Retinal pigment epithelial cell (primary cell): Measurements from ENCODE around the gene KIF24.
"Not testable (repeated sequence)": the region's sequence is repeated elsewhere in the genome, so short reads cannot be mapped to it uniquely, and the experiment has no call there.

ENCODE experiments used
- DNase-seq: peaks from one replicate; pipeline ENCODE4 v3.0.0-alpha.2; 2010; ENCODE audit warnings: low read depth
- H3K4me3 ChIP-seq: 2 replicates; pipeline ENCODE4 v1.5.1; 2011; ENCODE audit warnings: mild to moderate bottlenecking, low read length, control low read depth, moderate library complexity
- TF ChIP-seq, protein P1 (sequence below): conservative IDR thresholded peaks from 2 replicates; pipeline ENCODE4 v1.5.1; 2011; ENCODE audit warnings: low read depth, low read length, control low read depth, inconsistent platforms

The KIF24 gene

GRCh38 chr9:34338665-34339385 lies 9.8 kb upstream of the KIF24 start:
- no peak overlapping the region for H3K4me3 ChIP-seq
- TF ChIP-seq, protein P1, sequence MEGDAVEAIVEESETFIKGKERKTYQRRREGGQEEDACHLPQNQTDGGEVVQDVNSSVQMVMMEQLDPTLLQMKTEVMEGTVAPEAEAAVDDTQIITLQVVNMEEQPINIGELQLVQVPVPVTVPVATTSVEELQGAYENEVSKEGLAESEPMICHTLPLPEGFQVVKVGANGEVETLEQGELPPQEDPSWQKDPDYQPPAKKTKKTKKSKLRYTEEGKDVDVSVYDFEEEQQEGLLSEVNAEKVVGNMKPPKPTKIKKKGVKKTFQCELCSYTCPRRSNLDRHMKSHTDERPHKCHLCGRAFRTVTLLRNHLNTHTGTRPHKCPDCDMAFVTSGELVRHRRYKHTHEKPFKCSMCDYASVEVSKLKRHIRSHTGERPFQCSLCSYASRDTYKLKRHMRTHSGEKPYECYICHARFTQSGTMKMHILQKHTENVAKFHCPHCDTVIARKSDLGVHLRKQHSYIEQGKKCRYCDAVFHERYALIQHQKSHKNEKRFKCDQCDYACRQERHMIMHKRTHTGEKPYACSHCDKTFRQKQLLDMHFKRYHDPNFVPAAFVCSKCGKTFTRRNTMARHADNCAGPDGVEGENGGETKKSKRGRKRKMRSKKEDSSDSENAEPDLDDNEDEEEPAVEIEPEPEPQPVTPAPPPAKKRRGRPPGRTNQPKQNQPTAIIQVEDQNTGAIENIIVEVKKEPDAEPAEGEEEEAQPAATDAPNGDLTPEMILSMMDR = no peak
- DNase-seq = no peak

DNA sequence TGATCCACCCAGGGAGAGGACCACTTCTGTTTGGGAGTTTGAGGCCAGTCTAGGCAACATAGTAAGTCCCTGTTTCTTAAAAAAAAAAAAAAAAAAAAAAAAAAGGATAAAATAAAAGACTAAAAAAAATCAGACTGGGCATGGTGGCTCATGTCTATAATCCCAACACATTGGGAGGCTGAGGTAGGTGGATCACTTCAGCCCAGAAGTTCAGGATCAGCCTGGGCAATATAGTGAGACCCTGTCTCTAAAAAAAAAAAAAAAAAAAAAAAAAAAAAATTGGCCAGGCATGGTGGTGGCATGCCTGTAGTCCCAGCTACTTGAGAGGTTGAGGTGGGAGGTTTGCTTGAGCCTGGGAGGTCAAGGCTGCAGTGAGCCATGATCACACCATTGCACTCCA lies 9.0 kb upstream of the KIF24 start:
- H3K4me3 ChIP-seq, DNase-seq: not testable (repeated sequence)

DNA sequence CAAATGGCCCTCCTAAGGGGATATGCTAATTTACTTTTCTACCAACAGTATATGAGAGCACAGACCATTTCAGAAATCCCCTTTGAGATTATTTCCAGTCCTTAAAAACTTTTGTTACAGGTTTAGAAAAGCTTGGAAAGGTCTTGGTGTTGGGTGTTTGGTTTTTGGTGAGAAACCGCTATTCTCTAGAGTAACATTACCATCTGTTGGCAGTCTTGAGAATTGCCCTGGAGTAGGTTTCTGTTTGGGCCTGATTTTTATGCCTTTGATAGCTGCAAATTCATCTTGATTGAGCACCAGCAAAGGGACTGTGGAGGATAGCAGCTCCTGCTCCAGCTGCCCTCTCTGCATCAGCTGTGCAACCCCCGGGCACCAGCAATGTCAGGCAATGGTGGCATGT lies 8.3 kb upstream of the KIF24 start:
- no peak for DNase-seq
- H3K4me3 ChIP-seq = no peak overlapping the region
- TF ChIP-seq, protein P1 = peak; percentile 47

DNA sequence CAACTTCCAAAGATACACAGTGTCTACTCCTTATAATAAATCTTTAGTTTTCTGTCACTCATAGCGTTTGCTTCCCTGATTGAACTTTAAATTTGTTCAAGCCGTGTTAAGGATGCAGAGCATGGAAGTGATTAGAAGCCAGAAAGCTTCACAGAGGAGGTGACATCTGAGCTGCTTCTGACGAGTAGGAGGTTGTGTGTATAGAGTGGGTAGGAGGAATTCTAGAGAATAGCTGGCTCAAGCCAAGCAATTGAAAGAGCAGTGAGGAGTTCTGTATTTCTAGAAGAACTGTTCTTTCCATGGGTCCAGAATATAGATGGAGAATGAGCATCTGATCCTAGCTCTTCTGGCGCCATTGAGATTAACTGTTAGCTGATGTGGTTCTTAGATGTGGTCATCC lies 6.3 kb upstream of the KIF24 start:
- no peak overlapping the region for H3K4me3 ChIP-seq
- TF ChIP-seq, protein P1 = no peak
- DNase-seq = no peak

DNA sequence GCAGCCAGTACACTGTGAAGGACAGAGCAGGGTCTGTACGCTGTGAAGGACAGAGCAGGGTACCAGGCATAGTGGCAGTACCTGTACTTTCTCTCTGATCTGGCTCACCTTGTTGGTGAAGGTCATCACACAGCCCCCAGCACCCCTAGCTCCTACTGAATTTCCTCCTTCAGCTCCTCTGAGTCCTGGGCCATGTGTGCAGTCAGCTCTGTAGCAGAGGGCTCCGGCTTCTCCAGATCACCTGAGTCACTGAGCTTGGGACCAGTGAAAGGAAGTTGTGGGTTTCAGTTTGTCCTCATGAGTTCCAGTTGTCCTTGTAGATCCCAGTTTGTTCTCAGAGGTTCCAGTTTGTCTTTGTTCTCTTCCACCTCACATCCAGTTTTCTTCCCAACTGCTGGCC lies 5.8 kb upstream of the KIF24 start:
- TF ChIP-seq, protein P1 = no peak
- no peak overlapping the region for H3K4me3 ChIP-seq
- no peak for DNase-seq

GRCh38 chr9:34334337-34334824 lies 5.3 kb upstream of the KIF24 start:
- no peak overlapping the region for H3K4me3 ChIP-seq
- TF ChIP-seq, protein P1 = no peak
- DNase-seq = no peak

GRCh38 chr9:34333836-34334235 lies 4.8 kb upstream of the KIF24 start:
- no peak for DNase-seq
- no peak overlapping the region for H3K4me3 ChIP-seq
- TF ChIP-seq, protein P1 = no peak
